IPS-15b (cell line): ENCODE data around the gene DLD.

ENCODE experiments used
- H3K27me3 ChIP-seq: one replicate; pipeline ENCODE4 v1.6.1; 2013; ENCODE audit warnings: low read length; ENCODE audit not compliant: control insufficient read depth, insufficient read depth
- H3K36me3 ChIP-seq: one replicate; pipeline ENCODE4 v1.6.1; 2013; ENCODE audit warnings: low read length; ENCODE audit not compliant: control insufficient read depth, insufficient read depth
- H3K4me1 ChIP-seq: one replicate; pipeline ENCODE4 v1.6.1; 2013; ENCODE audit warnings: mild to moderate bottlenecking, low read length; ENCODE audit not compliant: control insufficient read depth, insufficient read depth
- H3K4me3 ChIP-seq: one replicate; pipeline ENCODE4 v1.5.1; 2013; ENCODE audit warnings: low read depth, low read length
- H3K9ac ChIP-seq: one replicate; pipeline ENCODE4 v1.6.1; 2013; ENCODE audit warnings: low read depth, mild to moderate bottlenecking, low read length
- H3K9me3 ChIP-seq: one replicate; pipeline ENCODE4 v1.6.1; 2013; ENCODE audit warnings: mild to moderate bottlenecking, low read length; ENCODE audit not compliant: control insufficient read depth, insufficient read depth

Gene DLD

DNA sequence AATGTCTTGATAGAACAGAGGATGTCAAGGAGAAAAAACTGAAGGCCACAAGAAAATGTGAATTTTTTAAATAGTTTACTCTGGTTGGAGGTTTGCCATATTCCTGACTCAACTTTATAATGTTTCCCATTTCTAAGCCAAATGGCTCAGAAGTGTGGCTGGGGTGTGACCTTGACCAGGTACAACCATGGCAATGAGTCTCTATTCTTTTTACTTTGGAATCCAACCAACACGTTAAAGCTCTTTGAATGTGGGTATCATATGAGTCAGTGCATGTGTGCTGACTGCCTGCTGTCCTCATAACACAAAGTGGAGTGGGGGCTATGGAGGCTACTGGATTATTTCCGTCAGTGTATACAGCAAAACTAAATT, 33.5 kb upstream of the DLD start:
- Histone ChIP-seq H3K4me1 (no peaks in the 10 kb centered on the region), H3K27me3 (peaks cover 2% of the 10 kb centered on the region), H3K36me3 (no peaks in the 10 kb centered on the region), H3K4me3 (no peak overlapping the region), H3K9ac (no peak overlapping the region), H3K9me3 (no peaks in the 10 kb centered on the region)

DNA sequence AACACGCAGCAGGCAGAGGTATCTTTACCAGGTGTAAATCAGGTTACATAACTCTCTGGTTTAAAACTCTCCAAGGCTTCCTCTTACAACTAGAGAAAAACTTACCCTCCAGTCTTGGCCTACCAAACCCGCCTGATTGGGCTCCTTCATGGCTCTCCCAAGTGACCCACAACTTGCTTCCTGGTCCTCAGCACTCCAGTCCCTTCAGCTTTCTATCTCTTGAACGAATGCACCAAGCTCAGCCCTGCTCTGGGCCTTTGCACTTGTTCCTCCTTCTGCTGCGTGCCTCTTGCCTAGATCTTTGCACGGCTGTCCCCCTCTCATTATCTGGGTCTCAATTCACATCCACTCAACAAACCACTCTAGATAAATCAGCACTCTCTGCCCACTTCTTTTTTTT, 32.7 kb upstream of the DLD start:
- Histone ChIP-seq H3K4me3 (no peak overlapping the region), H3K27me3 (peaks cover 2% of the 10 kb centered on the region), H3K9me3 (no peaks in the 10 kb centered on the region), H3K9ac (no peak overlapping the region), H3K36me3 (no peaks in the 10 kb centered on the region), H3K4me1 (no peaks in the 10 kb centered on the region)

- no peak overlapping the region for H3K9ac ChIP-seq
- H3K4me1 ChIP-seq = no peaks in the 10 kb centered on the region
- no peaks in the 10 kb centered on the region for H3K27me3 ChIP-seq
- no peak overlapping the region for H3K4me3 ChIP-seq
- H3K36me3 ChIP-seq = no peaks in the 10 kb centered on the region
- no peaks in the 10 kb centered on the region for H3K9me3 ChIP-seq
Measured at GRCh38 chr7:107860279-107860961, 30.6 kb upstream of the DLD start.

- H3K9me3 ChIP-seq = no peaks in the 10 kb centered on the region
- no peaks in the 10 kb centered on the region for H3K4me1 ChIP-seq
Measured at GRCh38 chr7:107860981-107861652, 29.9 kb upstream of the DLD start.

DNA sequence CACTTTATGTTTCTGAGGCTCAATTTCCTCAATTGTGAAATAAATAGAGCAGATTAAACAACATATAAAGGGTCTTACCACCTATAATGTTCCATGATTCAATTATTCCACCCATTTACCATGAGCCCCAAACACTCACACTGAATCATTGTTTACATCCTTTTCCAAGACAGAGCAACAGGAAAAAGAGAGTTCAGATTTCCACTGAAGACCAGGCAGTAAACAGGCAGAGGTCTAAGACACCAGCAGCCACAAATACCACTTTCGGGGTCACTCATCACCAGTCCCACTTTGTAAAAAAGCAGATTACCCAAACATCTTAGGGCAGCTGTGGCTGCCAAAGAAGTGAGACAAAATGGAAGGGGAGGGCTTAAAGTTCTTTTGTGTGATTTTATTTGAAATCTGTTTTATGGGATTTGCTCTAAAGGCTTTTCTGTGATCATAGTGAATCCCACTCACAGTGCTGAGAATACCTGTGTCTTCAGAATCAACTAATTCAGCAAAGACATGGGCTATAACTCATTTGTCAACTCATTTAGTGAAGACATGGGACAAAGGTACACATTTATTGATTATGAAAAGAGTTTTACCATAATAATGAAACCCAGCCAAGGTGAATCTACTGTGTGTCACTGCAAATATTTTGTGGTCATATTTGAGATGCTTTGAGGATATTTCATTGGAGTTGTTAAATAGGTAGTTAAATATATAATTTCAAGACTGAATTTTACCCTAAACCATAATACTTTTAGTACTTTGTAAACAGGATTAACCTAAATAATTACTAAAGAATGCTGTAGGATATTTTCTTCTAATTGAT, 24.8 kb upstream of the DLD start:
- H3K27me3 ChIP-seq = no peaks in the 10 kb centered on the region
- no peak overlapping the region for H3K9ac ChIP-seq
- no peaks in the 10 kb centered on the region for H3K4me1 ChIP-seq
- no peaks in the 10 kb centered on the region for H3K9me3 ChIP-seq
- no peaks in the 10 kb centered on the region for H3K36me3 ChIP-seq
- no peak overlapping the region for H3K4me3 ChIP-seq

More at GRCh38 chr7:107860981-107861652, 29.9 kb upstream of the DLD start:
- H3K36me3 ChIP-seq = no peaks in the 10 kb centered on the region
- H3K4me3 ChIP-seq = no peak overlapping the region
- no peak overlapping the region for H3K9ac ChIP-seq
- no peaks in the 10 kb centered on the region for H3K27me3 ChIP-seq

GRCh38 chr7:107867858-107868466, 23.0 kb upstream of the DLD start:
- Histone ChIP-seq H3K27me3 (no peaks in the 10 kb centered on the region), H3K36me3 (no peaks in the 10 kb centered on the region), H3K4me1 (no peaks in the 10 kb centered on the region), H3K9ac (no peak overlapping the region), H3K9me3 (no peaks in the 10 kb centered on the region), H3K4me3 (no peak overlapping the region)

GRCh38 chr7:107870427-107871000, 20.5 kb upstream of the DLD start:
- H3K9me3 ChIP-seq = no peaks in the 10 kb centered on the region
- no peak overlapping the region for H3K9ac ChIP-seq
- no peaks in the 10 kb centered on the region for H3K36me3 ChIP-seq
- H3K4me1 ChIP-seq = no peaks in the 10 kb centered on the region
- H3K27me3 ChIP-seq = no peaks in the 10 kb centered on the region
- no peak overlapping the region for H3K4me3 ChIP-seq

- Histone ChIP-seq H3K27me3 (no peaks in the 10 kb centered on the region), H3K9ac (no peak overlapping the region), H3K36me3 (no peaks in the 10 kb centered on the region), H3K9me3 (no peaks in the 10 kb centered on the region), H3K4me3 (no peak overlapping the region), H3K4me1 (no peaks in the 10 kb centered on the region)
Measured at GRCh38 chr7:107874111-107874510, 16.9 kb upstream of the DLD start.

GRCh38 chr7:107874605-107875446, 16.2 kb upstream of the DLD start:
- Histone ChIP-seq H3K27me3 (no peaks in the 10 kb centered on the region), H3K9ac (no peak overlapping the region), H3K36me3 (no peaks in the 10 kb centered on the region), H3K4me1 (no peaks in the 10 kb centered on the region), H3K4me3 (no peak overlapping the region), H3K9me3 (no peaks in the 10 kb centered on the region)

DNA sequence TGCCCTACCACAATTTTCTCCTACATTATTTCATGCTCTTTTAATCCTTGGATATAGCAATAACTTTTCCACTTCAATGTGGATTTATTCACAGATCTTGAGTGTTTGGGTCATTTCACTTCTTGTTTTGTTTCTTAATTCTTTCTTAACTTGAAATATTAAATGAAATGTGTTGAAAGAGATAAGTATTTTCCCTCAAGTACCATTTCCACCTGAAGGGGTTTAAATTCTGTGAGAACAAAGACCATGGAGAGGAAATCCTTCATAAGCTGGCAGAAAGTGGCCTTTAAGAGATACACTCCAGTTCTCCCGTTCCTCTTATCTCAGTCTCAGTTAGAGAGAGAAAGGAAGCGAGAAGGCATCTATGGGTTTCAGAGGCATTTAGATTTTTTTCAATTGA, 14.1 kb upstream of the DLD start:
- no peaks in the 10 kb centered on the region for H3K9me3 ChIP-seq
- H3K4me1 ChIP-seq = no peaks in the 10 kb centered on the region
- no peak overlapping the region for H3K9ac ChIP-seq

More for the DNA sequence above, 14.1 kb upstream of the DLD start:
- no peaks in the 10 kb centered on the region for H3K36me3 ChIP-seq
- H3K27me3 ChIP-seq = no peaks in the 10 kb centered on the region
- no peak overlapping the region for H3K4me3 ChIP-seq
